MM.1S (cell line): ENCODE results near the gene ARL6IP6.

ENCODE experiments used
- CTCF ChIP-seq: fragments of 300-600 bp; sonication (generic); IDR thresholded peaks from 2 replicates; pipeline ENCODE4 v1.5.1; 2016; ENCODE audit warnings: antibody characterized with exemption, low read length, mixed read lengths
- EZH2 ChIP-seq: fragments of 300-600 bp; sonication (generic); optimal IDR thresholded peaks from 2 replicates; pipeline ENCODE3; 2017; ENCODE audit warnings: low read depth, mild to moderate bottlenecking, antibody characterized with exemption, low read length, mixed read lengths

DNA sequence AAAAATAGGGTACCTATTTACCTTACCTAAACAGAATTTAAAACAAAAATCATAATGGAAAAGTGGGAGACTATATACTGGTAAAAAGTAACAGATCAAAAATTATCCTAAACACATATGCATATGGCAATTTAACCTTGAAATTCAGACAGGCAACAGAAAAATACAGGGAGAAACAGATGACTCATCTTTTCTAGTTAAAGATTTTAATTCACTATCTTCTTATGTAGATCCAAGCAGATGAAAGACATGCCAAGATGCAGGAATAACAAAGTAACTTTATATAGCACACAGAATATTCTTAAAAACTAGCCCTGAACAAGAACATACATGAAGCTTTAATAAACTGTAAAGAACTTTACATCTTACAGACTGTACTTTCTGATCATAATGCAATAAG lies 32.1 kb upstream of the ARL6IP6 start:
- TF ChIP-seq CTCF: no peak
- TF ChIP-seq EZH2: no peak
